Ovary (tissue), 3 donors: ENCODE data around the gene KDSR.

Source experiments
- EP300 ChIP-seq: sonication (generic); formaldehyde crosslinking; IDR thresholded peaks from one replicate; pipeline ENCODE4 v1.6.1; 2017; ENCODE audit warnings: antibody characterized with exemption
- POLR2A ChIP-seq: fragments of 450-650 bp; IDR thresholded peaks from one replicate; pipeline ENCODE4 v1.6.1; 2017; ENCODE audit warnings: antibody characterized with exemption, mild to moderate bottlenecking, moderate library complexity
- TF ChIP-seq, protein P1 (sequence below), 3 donors: fragments of 450-650 bp in 2 of 3; fragments of 200-600 bp in 1 of 3; IDR thresholded peaks; one replicate each; pipeline versions ENCODE4 v1.5.1 to v1.8.0; 2016 to 2022; ENCODE audit warnings: antibody characterized with exemption in 3 of 3, mild to moderate bottlenecking in 1 of 3
- donor health status: DM: no; HTN: no; CAD: no.

DNA sequence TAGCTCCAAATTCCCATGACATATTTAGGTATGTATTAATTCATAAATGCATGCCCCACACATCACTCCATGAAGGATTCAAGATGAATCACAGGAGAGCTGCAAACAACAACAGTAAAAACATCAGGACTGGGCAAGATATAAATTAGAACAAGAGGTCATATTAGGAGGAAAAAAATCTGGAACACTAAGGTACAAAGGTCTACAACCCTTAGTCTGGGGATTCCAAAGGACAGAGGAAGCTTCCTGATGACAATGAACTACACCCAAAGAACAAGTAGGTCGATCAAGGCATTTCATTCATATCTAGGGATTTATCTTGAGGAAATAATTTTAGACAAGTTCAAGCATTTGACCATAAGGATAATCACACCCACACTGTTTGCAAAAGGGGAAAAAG lies 40.7 kb upstream of the KDSR start:
- TF ChIP-seq, protein P1, sequence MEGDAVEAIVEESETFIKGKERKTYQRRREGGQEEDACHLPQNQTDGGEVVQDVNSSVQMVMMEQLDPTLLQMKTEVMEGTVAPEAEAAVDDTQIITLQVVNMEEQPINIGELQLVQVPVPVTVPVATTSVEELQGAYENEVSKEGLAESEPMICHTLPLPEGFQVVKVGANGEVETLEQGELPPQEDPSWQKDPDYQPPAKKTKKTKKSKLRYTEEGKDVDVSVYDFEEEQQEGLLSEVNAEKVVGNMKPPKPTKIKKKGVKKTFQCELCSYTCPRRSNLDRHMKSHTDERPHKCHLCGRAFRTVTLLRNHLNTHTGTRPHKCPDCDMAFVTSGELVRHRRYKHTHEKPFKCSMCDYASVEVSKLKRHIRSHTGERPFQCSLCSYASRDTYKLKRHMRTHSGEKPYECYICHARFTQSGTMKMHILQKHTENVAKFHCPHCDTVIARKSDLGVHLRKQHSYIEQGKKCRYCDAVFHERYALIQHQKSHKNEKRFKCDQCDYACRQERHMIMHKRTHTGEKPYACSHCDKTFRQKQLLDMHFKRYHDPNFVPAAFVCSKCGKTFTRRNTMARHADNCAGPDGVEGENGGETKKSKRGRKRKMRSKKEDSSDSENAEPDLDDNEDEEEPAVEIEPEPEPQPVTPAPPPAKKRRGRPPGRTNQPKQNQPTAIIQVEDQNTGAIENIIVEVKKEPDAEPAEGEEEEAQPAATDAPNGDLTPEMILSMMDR (IDR thresholded peaks at IDR 0.05): no peak
- no peak for TF ChIP-seq POLR2A
- no peak for TF ChIP-seq EP300
